Measurements from ENCODE around the gene CDH4. TPM values are rescaled to one million over a fixed set of nuclear protein-coding genes. Genes with fewer than 3 reads are reported as not detected.

The CDH4 gene
- polyA plus RNA-seq, 4 donors, result 5.6 to 8.8 (median 7.0) TPM

GRCh38 chr20:61320691-61321425 is 68.8 kb downstream of the CDH4 start:
- DNase-seq (ENCODE audit: low read depth in 4 of 4, low spot score in 2 of 4), result no peak

DNA sequence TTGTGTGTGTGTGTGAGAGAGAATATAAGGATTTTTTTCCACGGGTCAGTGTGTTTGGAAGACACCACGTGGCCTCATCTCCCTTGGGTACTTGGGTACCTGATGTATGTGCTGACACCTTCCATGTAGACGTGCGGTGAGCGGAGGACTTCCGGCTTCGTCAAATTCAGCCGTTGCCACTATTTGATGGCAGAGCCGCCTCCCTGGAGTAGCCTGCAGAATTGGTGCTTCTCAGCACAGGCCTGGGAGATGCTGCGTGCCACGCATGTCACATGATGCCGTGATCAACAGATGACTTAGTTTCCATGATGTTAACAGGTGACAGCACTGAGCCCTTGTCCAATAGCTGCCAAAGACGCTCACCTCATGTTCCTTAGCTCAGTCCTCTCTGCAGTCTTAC is 69.4 kb downstream of the CDH4 start:
- DNase-seq (ENCODE audit: low read depth in 4 of 4, low spot score in 2 of 4), result no peak

DNA sequence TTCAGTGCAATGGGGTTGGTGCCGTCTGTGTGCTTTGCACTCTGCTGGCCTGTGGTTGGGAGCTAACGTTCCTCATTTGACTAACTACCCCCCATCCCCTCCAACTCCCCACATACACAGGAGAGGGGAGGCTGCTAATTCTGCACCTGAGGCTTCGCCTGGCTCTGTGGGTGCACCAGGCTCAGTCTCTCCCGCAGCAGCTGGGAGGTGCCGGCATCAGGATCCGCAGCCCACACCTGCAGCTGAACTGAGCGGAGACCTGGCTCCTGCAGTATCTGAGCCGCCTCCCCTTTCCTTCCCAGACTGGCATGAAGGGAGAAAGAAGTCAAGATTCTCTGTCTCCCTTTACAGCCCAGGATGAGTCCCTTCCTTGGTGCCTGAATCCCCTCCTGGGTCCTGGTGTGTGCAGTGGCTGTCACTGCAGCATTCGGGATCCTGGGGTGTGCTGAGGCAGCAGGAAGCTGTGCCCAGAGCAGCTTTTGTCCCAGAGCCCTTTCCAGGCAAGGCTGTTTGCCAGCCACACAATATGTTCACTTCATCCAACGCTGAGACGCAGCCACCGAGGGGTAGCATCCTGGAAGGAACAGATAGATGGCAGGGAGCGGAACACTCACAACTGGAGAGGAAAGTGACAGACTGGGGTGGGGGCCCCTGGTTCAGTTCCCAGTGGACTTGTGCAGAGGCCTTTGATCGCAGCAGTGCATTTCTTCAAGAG is 70.2 kb downstream of the CDH4 start:
- no peak for DNase-seq (ENCODE audit: low read depth in 4 of 4, low spot score in 2 of 4)

DNA sequence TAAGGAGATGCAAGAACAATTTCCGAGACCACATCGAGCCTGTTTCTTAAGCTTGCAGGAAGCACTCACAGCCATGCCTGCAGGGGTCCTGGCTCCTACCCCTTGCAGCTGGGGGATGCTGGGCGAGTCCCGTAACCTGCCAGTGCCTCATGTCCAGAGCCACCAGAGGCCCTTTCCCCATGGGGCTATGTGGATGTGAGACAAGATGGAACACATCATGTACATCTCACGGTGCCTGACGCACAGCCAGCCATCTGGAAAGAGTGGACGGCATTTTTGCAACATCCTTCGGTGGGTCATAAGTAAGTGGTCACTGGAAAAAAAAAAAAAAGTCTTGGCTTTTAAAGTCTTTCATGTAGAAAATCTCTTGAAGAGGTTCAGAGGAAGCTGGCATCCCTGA is 72.8 kb downstream of the CDH4 start:
- no peak for DNase-seq (ENCODE audit: low read depth in 4 of 4, low spot score in 2 of 4)

DNA sequence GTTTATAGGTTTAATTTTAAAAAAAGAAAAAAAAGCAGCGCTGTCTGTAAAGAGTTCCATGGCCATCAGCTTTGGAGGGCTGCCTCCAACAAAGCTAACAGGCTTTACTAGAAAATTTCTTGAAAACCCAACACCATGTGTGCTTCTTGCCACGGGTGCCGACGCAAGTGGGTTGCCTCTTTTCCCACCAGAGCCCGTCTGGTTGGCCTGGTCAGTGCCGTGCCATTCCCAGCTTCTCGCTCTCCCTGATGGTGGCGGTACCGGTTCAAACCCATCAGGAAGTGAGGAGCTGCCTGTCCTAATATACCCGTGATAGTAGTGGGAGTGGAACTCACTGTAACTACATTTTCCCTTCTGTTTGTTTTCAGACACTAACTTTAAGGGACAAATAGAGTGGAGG is 73.7 kb downstream of the CDH4 start:
- no peak for DNase-seq (ENCODE audit: low read depth in 4 of 4, low spot score in 2 of 4)

DNA sequence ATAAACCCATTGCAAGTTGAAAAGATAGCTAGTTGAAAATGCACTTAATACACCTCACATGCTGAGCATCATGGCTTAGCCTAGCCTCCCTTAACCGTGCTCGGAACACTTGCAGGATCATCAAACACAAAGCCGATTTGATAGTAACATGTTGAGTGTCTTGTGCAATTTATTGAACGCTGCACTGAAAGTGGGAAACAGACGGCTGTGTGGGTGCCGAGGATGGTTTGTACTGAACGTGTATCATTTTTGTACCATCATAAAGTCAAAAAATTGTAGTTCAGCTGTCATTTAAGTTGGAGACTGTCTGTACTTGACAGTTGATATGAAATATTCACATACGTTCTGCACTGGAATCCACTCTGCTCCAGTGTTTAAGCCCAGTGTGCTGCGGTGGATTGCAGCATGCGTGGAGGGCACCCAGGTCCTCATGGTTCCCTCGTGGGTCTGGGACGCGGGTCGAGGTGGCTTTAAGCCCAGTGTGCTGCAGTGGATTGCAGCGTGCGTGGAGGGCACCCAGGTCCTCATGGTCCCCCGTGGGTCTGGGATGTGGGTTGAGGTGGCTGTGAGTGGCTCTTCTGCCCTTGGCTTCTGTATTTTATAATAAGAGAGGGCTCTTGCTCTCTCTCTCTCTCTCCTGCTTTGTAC is 77.0 kb downstream of the CDH4 start:
- no peak for DNase-seq (ENCODE audit: low read depth in 4 of 4, low spot score in 2 of 4)

DNA sequence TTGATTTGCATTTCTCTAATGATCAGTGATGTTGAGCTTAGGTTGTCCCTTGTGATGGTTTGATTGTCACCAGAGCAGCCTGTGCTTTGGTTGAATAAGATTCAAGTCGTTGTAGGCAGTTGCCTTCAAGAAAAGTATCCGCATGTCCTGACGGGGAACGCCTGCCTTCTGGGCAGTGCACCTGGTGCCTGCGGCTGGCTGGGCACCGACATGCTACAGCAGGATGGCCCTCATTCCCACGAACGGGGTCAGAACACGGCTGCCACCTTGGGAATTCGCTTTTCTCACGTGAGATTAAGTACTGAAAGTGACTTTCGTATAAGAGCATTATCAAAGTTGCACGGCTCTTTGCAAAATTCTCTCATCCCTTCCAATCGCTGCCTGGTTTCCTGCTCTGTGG is 78.4 kb downstream of the CDH4 start:
- DNase-seq (ENCODE audit: low read depth in 4 of 4, low spot score in 2 of 4), result no peak

DNA sequence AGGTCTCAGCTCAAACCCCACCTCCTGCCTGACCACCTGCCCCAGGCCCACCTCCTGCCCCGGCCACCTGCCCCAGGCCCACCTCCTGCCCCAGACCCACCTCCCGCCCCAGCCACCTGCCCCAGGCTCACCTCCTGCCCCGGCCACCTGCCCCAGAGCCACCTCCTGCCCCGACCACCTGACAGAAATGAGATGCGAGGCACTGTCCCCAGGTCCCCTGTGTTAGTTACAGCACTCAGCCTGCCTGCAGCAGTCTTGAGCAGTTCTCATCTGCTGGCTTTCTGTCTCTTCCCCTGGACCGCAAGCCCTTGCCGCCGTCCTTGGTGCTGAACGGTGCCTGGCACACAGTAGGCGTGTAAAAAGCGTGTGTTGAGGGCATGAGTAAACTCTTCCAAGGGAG is 79.5 kb downstream of the CDH4 start:
- no peak for DNase-seq (ENCODE audit: low read depth in 4 of 4, low spot score in 2 of 4)

DNA sequence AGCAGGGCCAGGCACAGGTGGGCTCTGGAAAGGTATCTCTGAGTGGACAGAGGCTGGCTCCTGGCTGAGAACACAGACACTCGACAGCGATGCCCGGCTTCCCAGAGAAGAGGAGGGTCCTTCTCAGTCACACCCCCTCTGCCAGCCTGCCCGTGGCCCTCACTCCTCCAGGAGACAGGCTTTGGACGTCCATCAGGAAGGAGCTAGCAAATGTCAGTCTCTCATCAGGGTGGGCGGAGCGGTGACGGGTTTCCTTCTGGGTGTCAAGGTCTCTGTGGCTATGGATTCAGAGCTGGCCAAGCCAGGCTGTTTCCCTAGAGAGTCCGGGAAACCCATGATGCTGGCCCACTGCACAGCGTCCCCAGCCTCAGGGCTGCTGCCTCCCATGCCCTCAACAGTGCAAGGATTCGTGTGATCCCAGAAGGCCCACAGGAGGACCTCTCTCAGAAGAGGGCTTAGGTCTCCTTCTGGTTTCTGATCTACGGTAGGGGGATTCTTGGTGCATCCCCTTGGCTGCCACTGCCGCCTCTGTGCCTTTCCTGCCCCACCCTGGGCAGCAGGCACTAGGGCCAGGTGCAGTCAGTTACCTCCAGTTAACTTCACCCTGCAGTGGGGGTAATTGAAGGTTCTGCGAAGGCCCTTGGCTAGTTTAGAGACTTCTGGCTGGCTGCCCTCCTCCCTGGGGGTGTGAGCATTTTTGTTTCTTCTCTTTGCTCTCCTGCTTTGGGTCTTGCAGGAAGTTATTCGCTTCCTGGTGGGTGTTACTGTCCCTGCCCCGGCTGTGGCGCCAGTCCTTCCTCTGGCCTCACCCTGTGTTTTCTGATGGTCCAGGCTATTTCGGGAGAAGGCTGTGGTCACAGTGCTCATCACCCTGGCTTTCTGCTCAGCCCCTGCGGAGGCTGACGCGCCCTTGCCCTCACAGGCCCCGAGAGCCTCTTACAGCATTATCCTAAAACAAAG is 80.2 kb downstream of the CDH4 start:
- no peak for DNase-seq (ENCODE audit: low read depth in 4 of 4, low spot score in 2 of 4)

GRCh38 chr20:61333484-61334108 is 81.5 kb downstream of the CDH4 start:
- DNase-seq (ENCODE audit: low read depth in 4 of 4, low spot score in 2 of 4), result no peak

GRCh38 chr20:61340157-61340556 is 88.1 kb downstream of the CDH4 start:
- no peak for DNase-seq (ENCODE audit: low read depth in 4 of 4, low spot score in 2 of 4)

GRCh38 chr20:61341605-61342004 is 89.5 kb downstream of the CDH4 start:
- no peak for DNase-seq (ENCODE audit: low read depth in 4 of 4, low spot score in 2 of 4)

DNA sequence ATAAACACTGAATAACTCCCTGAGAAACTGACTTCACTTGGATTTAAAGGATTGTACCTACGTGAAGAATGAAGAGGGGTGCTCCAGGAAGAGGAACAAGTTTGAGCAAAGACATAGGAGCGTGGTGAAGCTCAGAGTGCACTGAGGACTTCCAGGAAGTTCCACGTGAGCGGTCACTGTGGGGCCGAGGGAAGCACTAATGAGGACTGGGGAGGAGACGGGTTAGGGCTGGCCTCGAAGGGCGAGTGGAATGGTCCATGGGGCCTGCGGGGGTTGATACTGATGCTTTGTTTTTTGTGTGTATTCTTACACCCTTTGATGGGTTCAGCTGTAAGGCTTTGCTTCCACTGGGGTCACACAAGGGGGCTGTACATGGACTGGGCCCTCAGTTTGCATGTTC is 91.9 kb downstream of the CDH4 start:
- no peak for DNase-seq (ENCODE audit: low read depth in 4 of 4, low spot score in 2 of 4)

DNA sequence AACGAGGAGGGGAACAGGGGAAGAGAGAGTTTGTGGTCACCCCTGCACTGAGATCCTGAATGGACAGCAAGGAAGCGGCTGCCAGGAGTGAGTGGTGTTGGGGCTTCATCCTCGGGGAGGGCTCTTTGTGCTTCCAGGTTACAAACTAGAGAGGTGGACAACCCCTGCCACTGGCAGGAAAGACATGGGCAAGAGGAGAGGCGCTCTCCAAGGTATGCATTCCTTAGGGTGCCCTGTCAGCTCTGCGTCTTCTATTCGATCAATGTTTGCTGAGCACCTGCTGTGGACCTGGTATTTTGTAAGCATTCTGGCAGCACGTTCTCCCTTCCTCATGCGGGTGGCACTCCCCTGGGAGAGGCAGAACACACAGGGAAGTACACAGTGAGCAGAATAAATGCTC is 93.6 kb downstream of the CDH4 start:
- DNase-seq (ENCODE audit: low read depth in 4 of 4, low spot score in 2 of 4), result no peak

DNA sequence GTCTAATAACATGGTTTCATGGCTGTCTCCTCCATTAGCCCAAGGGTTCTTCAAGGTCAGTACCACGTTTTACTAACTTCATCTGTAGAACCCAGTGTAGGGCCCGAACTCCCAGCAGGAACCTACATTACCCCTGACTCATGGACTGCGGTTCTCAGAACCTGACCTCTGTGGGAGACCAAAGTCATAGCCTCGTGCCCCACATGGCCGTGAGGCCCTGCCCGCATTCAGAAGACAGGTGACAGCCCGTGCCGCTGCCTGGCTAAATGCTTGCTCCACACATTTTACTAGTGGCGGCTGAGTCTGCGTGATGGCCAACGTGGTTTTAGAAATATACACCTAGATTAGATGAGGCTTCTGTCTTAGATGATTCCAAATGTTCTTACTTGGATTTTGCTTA is 94.9 kb downstream of the CDH4 start:
- DNase-seq (ENCODE audit: low read depth in 4 of 4, low spot score in 2 of 4), result no peak

GRCh38 chr20:61347443-61347842 is 95.4 kb downstream of the CDH4 start:
- DNase-seq (ENCODE audit: low read depth in 4 of 4, low spot score in 2 of 4), result no peak

DNA sequence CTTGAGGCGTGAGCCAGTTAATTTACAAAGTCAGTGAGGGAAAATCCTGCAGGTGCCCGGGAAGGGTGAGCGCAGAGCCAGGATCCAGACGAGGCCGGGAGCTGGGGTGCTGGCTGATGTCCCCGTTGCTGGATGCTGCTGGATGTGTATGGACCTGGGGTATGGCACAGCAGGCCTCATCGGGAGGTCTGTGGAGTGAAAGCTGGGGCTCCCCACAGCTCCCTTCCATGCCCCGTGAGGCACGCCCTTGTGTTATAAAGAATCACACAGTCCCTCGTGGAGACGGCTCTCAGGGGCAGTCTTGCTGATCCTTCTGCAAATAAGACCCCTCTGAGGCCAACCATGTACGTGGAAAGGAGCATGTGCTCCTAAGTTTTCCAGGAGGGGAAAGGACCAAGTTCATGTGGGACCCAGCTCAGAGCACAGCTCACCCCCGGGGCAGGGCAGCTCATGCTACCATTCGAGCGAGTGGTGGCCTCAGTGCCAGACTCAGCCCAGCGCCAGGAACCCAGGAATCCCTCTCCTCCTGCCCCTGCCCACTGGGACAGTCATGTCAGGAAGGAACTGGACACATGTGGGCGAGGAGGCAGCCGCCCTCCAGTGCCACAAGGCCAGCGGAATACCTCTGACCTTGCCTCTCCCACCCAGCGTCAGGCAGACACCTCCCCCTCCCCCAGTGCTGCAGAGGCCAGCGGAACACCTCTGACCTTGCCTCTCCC is 97.5 kb downstream of the CDH4 start:
- no peak for DNase-seq (ENCODE audit: low read depth in 4 of 4, low spot score in 2 of 4)

DNA sequence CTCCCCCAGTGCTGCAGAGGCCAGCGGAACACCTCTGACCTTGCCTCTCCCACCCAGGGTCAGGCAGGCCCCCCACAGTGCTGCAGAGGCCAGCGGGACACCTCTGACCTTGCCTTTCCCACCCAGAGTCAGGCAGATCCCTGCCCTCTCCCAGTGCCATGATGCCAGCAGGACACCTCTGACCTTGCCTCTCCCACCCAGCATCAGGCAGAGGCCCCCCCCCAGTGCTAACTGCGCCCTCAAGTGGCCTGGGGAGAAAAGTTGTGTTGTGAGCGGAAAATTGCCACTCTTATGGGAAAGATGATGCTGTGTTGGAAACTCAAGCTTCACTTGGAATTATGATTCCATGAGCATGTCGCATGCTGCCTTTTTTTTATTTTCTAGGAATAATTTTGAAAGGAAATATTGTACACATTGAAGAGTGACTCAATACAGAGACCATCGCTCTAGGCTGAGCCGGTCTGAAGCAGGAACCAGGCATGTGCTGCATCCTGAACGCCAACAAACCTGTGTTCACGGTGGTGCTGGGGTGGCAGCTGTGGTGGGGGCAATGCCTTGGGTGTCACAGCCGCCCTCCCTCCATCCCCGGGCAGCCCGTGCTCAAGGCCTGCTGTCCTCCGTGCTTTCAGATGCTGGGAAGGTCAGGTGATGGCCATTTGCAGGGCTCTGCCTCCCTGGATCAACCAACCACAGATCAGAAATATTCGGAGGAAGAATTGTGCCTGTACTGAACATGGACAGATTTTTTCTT is 98.6 kb downstream of the CDH4 start:
- DNase-seq (ENCODE audit: low read depth in 4 of 4, low spot score in 2 of 4), result no peak

All from left renal cortex interstitium (tissue), 4 donors.